ENCODE data around the gene AKAP1. TPM values are rescaled to one million over a fixed set of nuclear protein-coding genes. Genes with fewer than 3 reads are reported as not detected.

The AKAP1 gene
- total RNA-seq, 1 donor from 2014 or later = 127 TPM

GRCh38 chr17:57143361-57143760, 58.3 kb downstream of the AKAP1 start:
- DNase-seq (ENCODE audit: low spot score in 2 of 2) = no peak
- Histone ChIP-seq H3K27me3 (no peaks in the 10 kb centered on the region), H3K36me3 (no peaks in the 10 kb centered on the region), H3K27ac (no peak overlapping the region), H3K4me3 (no peak overlapping the region), H3K9me3 (no peaks in the 10 kb centered on the region), H3K4me1 (no peaks in the 10 kb centered on the region)
- TF ChIP-seq CTCF (IDR thresholded peaks at IDR 0.05) = no peak
- intact Hi-C loops (cut with DNase I) = no loop called here

GRCh38 chr17:57143919-57144318, 58.9 kb downstream of the AKAP1 start:
- no peak for DNase-seq (ENCODE audit: low spot score in 2 of 2)
- H3K9me3 ChIP-seq = no peaks in the 10 kb centered on the region
- H3K27me3 ChIP-seq = no peaks in the 10 kb centered on the region
- no peak overlapping the region for H3K4me3 ChIP-seq
- H3K36me3 ChIP-seq = no peaks in the 10 kb centered on the region
- no peaks in the 10 kb centered on the region for H3K4me1 ChIP-seq
- intact Hi-C loops (cut with DNase I) = no loop called here
- H3K27ac ChIP-seq = no peak overlapping the region
- no peak for TF ChIP-seq CTCF (IDR thresholded peaks at IDR 0.05)

GRCh38 chr17:57144567-57144966, 59.5 kb downstream of the AKAP1 start:
- no peaks in the 10 kb centered on the region for H3K36me3 ChIP-seq
- H3K27me3 ChIP-seq = no peaks in the 10 kb centered on the region
- H3K4me1 ChIP-seq = no peaks in the 10 kb centered on the region
- intact Hi-C loops (cut with DNase I) = no loop called here
- H3K27ac ChIP-seq = no peak overlapping the region
- no peak for TF ChIP-seq CTCF (IDR thresholded peaks at IDR 0.05)
- H3K4me3 ChIP-seq = no peak overlapping the region
- no peaks in the 10 kb centered on the region for H3K9me3 ChIP-seq
- no peak for DNase-seq (ENCODE audit: low spot score in 2 of 2)

- Histone ChIP-seq H3K4me1 (no peaks in the 10 kb centered on the region), H3K9me3 (no peaks in the 10 kb centered on the region), H3K4me3 (no peak overlapping the region), H3K36me3 (no peaks in the 10 kb centered on the region), H3K27me3 (no peaks in the 10 kb centered on the region), H3K27ac (no peak overlapping the region)
- intact Hi-C loops (cut with DNase I) = no loop called here
- DNase-seq (ENCODE audit: low spot score in 2 of 2) = no peak
- no peak for TF ChIP-seq CTCF (IDR thresholded peaks at IDR 0.05)
Observed at GRCh38 chr17:57145347-57145746, 60.3 kb downstream of the AKAP1 start.

- no peak for DNase-seq (ENCODE audit: low spot score in 2 of 2)
- intact Hi-C loops (cut with DNase I) = no loop called here
- H3K27ac ChIP-seq = no peak overlapping the region
- H3K27me3 ChIP-seq = no peaks in the 10 kb centered on the region
- H3K4me3 ChIP-seq = no peak overlapping the region
- no peaks in the 10 kb centered on the region for H3K9me3 ChIP-seq
- H3K36me3 ChIP-seq = no peaks in the 10 kb centered on the region
- H3K4me1 ChIP-seq = no peaks in the 10 kb centered on the region
- TF ChIP-seq CTCF (IDR thresholded peaks at IDR 0.05) = no peak
Observed at GRCh38 chr17:57146273-57146672, 61.2 kb downstream of the AKAP1 start.

GRCh38 chr17:57151798-57152197, 66.8 kb downstream of the AKAP1 start:
- Histone ChIP-seq H3K36me3 (no peaks in the 10 kb centered on the region), H3K4me3 (no peak overlapping the region), H3K27ac (no peak overlapping the region), H3K9me3 (no peaks in the 10 kb centered on the region), H3K27me3 (no peaks in the 10 kb centered on the region), H3K4me1 (no peaks in the 10 kb centered on the region)
- intact Hi-C loops (cut with DNase I) = no loop called here
- DNase-seq (ENCODE audit: low spot score in 2 of 2) = no peak
- no peak for TF ChIP-seq CTCF (IDR thresholded peaks at IDR 0.05)

All from ascending aorta (tissue), 2 donors.